Gastroesophageal sphincter (tissue), 3 donors: ENCODE data around the gene NRK.

Experiments used
- EP300 ChIP-seq: sonication (generic); formaldehyde crosslinking; IDR thresholded peaks from one replicate; pipeline ENCODE4 v1.6.1; 2017; ENCODE audit warnings: antibody characterized with exemption, mild to moderate bottlenecking
- POLR2A ChIP-seq, 2 donors: fragments of 450-650 bp; IDR thresholded peaks; one replicate each; pipeline ENCODE4 v1.6.1; 2017; ENCODE audit warnings: antibody characterized with exemption in 2 of 2, mild to moderate bottlenecking in 2 of 2, moderate library complexity in 1 of 2
- POLR2AphosphoS5 ChIP-seq: sonication (generic); formaldehyde crosslinking; IDR thresholded peaks from one replicate; pipeline ENCODE4 v1.6.1; 2017; ENCODE audit warnings: antibody characterized with exemption
- TF ChIP-seq, protein P1 (sequence below), 4 experiments: fragments of 200-600 bp in 2 of 4; fragments of 450-650 bp in 2 of 4; sonication (generic) in 1 of 4; IDR thresholded peaks; one replicate each; pipeline ENCODE4 v1.5.1; 2017 to 2019; ENCODE audit warnings: antibody characterized with exemption in 4 of 4, mild to moderate bottlenecking in 2 of 4, moderate library complexity in 2 of 4

GRCh38 chrX:105973387-105973739, 151.0 kb downstream of the NRK start:
- TF ChIP-seq, protein P1, sequence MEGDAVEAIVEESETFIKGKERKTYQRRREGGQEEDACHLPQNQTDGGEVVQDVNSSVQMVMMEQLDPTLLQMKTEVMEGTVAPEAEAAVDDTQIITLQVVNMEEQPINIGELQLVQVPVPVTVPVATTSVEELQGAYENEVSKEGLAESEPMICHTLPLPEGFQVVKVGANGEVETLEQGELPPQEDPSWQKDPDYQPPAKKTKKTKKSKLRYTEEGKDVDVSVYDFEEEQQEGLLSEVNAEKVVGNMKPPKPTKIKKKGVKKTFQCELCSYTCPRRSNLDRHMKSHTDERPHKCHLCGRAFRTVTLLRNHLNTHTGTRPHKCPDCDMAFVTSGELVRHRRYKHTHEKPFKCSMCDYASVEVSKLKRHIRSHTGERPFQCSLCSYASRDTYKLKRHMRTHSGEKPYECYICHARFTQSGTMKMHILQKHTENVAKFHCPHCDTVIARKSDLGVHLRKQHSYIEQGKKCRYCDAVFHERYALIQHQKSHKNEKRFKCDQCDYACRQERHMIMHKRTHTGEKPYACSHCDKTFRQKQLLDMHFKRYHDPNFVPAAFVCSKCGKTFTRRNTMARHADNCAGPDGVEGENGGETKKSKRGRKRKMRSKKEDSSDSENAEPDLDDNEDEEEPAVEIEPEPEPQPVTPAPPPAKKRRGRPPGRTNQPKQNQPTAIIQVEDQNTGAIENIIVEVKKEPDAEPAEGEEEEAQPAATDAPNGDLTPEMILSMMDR (IDR thresholded peaks at IDR 0.05): no peak
- TF ChIP-seq POLR2A (IDR thresholded peaks at IDR 0.05): no peak
- TF ChIP-seq POLR2AphosphoS5: no peak
- no peak for TF ChIP-seq EP300
